Measurements from ENCODE around the gene GATAD2B.

GATAD2B gene

DNA sequence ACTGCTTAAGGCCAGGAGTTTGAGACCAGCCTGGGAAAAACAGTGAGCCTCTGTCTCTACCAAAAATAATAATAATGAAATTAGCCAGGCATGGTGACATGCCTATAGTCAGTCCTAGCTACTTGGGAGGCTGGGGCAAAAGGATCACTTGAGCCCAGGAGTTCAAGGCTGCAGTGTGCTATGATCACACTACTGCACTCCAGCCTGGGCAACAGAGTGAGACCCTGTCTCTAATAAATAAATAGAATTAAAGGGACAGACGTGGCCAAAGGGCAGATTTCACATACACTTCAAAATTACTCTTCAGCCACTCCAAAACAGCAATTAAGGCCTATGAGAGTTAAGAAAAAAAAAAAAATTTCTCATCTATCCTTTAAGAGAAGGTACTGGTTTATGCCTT lies 45.7 kb downstream of the GATAD2B start:
- H4K5ac ChIP-seq (ENCODE audit: low read length) = no peak overlapping the region
- H2AK5ac ChIP-seq (ENCODE audit: low read length) = no peak overlapping the region
- H3K79me2 ChIP-seq (ENCODE audit: control insufficient read depth, insufficient read depth, low read length) = peaks cover 47% of the 10 kb centered on the region
- no peaks in the 10 kb centered on the region for H3K36me3 ChIP-seq (ENCODE audit: control insufficient read depth, insufficient read depth, low read length)
- no peak overlapping the region for H3K23ac ChIP-seq (ENCODE audit: low read length)
- DNase-seq = no peak
- H3K79me1 ChIP-seq (ENCODE audit: low read length) = peaks cover 17% of the 10 kb centered on the region
- no peak overlapping the region for H3K27ac ChIP-seq (ENCODE audit: low read depth, low read length)
- no peak overlapping the region for H2BK120ac ChIP-seq (ENCODE audit: low read depth, low read length)
- no peak overlapping the region for H4K8ac ChIP-seq (ENCODE audit: low read depth, low read length)
- H3K4me3 ChIP-seq (ENCODE audit: low read length) = no peak overlapping the region
- H2BK5ac ChIP-seq (ENCODE audit: low read length) = no peak overlapping the region
- no peak overlapping the region for H3K4me2 ChIP-seq (ENCODE audit: low read length)
- H3K56ac ChIP-seq (ENCODE audit: low read length) = no peak overlapping the region
- no peak overlapping the region for H2BK15ac ChIP-seq (replicated peaks; ENCODE audit: low read depth)
- H3K4me1 ChIP-seq (ENCODE audit: control insufficient read depth, low read depth, low read length) = no peaks in the 10 kb centered on the region
- no peak overlapping the region for H3K4ac ChIP-seq (ENCODE audit: low read depth, low read length)
- no CpG with 5 or more reads among the region's 1 CpG for WGBS (ENCODE audit: extremely low coverage, insufficient coverage, low lambda C conversion rate)
- H3K9ac ChIP-seq (ENCODE audit: low read length) = no peak overlapping the region
- H3K27me3 ChIP-seq (ENCODE audit: insufficient read depth, low read length, poor library complexity) = no peaks in the 10 kb centered on the region
- H3K18ac ChIP-seq (ENCODE audit: low read length) = no peak overlapping the region

DNA sequence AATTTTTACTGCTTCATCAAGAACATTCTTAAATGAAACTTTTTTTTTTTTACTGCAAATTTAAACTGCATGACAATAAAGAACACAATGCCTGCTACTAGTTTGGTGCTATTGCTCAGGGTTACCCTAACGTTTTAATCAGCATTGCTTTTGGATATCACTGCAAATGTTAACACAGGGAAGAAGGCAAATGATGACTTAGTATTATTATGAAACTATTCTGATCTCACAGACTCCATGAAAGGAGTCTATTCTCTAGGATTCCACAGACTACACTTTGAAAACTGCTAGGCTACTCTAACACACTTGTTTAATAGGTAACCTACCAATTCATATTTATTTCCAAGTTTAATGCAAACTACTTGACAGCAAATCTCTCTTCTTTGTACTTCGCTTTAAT lies 49.8 kb downstream of the GATAD2B start:
- Histone ChIP-seq H3K4me1 (ENCODE audit: control insufficient read depth, low read depth, low read length) (no peaks in the 10 kb centered on the region), H3K4me3 (ENCODE audit: low read length) (no peak overlapping the region)

DNA sequence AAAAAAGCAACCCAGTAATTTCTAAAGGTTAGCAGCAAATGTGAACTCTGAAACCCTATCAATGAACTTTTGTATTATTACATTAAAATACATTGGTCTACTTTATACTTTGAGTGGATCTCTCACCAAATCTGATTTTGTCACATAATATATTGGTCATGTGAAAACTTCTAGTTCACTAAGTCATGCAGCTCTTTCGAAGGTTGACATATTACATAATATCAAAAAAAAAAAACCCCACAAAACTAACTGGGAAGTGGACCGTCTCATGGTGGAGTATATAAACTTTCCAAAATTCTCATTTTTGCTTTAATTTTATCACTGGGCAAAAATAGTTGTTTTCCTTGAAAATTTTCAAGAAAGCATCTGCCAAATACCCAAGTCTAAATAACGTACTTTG lies 50.4 kb downstream of the GATAD2B start:
- no peak overlapping the region for H3K56ac ChIP-seq (ENCODE audit: low read length)
- no peak overlapping the region for H3K18ac ChIP-seq (ENCODE audit: low read length)
- no peak overlapping the region for H3K4ac ChIP-seq (ENCODE audit: low read depth, low read length)
- no peaks in the 10 kb centered on the region for H3K4me1 ChIP-seq (ENCODE audit: control insufficient read depth, low read depth, low read length)
- no peak overlapping the region for H2BK120ac ChIP-seq (ENCODE audit: low read depth, low read length)
- no peak overlapping the region for H3K27ac ChIP-seq (ENCODE audit: low read depth, low read length)
- no peak overlapping the region for H4K8ac ChIP-seq (ENCODE audit: low read depth, low read length)
- no peak overlapping the region for H3K4me2 ChIP-seq (ENCODE audit: low read length)
- no peak overlapping the region for H2AK5ac ChIP-seq (ENCODE audit: low read length)
- no peak overlapping the region for H3K4me3 ChIP-seq (ENCODE audit: low read length)
- no peaks in the 10 kb centered on the region for H3K27me3 ChIP-seq (ENCODE audit: insufficient read depth, low read length, poor library complexity)
- H2BK5ac ChIP-seq (ENCODE audit: low read length) = no peak overlapping the region
- no peak overlapping the region for H2BK15ac ChIP-seq (replicated peaks; ENCODE audit: low read depth)
- H3K9ac ChIP-seq (ENCODE audit: low read length) = no peak overlapping the region
- no peak overlapping the region for H4K5ac ChIP-seq (ENCODE audit: low read length)
- peaks cover 12% of the 10 kb centered on the region for H3K79me1 ChIP-seq (ENCODE audit: low read length)
- no peak for DNase-seq
- H3K36me3 ChIP-seq (ENCODE audit: control insufficient read depth, insufficient read depth, low read length) = no peaks in the 10 kb centered on the region
- H3K79me2 ChIP-seq (ENCODE audit: control insufficient read depth, insufficient read depth, low read length) = peaks cover 23% of the 10 kb centered on the region
- no CpG with 5 or more reads among the region's 3 CpGs for WGBS (ENCODE audit: extremely low coverage, insufficient coverage, low lambda C conversion rate)
- no peak overlapping the region for H3K23ac ChIP-seq (ENCODE audit: low read length)

More for the DNA sequence above, 49.8 kb downstream of the GATAD2B start:
- no peak overlapping the region for H3K4ac ChIP-seq (ENCODE audit: low read depth, low read length)
- no CpG with 5 or more reads among the region's 2 CpGs for WGBS (ENCODE audit: extremely low coverage, insufficient coverage, low lambda C conversion rate)
- H2BK120ac ChIP-seq (ENCODE audit: low read depth, low read length) = no peak overlapping the region
- no peak overlapping the region for H3K9ac ChIP-seq (ENCODE audit: low read length)
- no peak overlapping the region for H2AK5ac ChIP-seq (ENCODE audit: low read length)
- peaks cover 23% of the 10 kb centered on the region for H3K79me2 ChIP-seq (ENCODE audit: control insufficient read depth, insufficient read depth, low read length)
- H3K27me3 ChIP-seq (ENCODE audit: insufficient read depth, low read length, poor library complexity) = no peaks in the 10 kb centered on the region
- no peak overlapping the region for H2BK15ac ChIP-seq (replicated peaks; ENCODE audit: low read depth)
- no peak overlapping the region for H3K18ac ChIP-seq (ENCODE audit: low read length)
- no peak overlapping the region for H3K56ac ChIP-seq (ENCODE audit: low read length)
- H4K8ac ChIP-seq (ENCODE audit: low read depth, low read length) = no peak overlapping the region
- peaks cover 12% of the 10 kb centered on the region for H3K79me1 ChIP-seq (ENCODE audit: low read length)
- DNase-seq = no peak
- no peak overlapping the region for H3K27ac ChIP-seq (ENCODE audit: low read depth, low read length)
- no peak overlapping the region for H3K23ac ChIP-seq (ENCODE audit: low read length)
- H3K36me3 ChIP-seq (ENCODE audit: control insufficient read depth, insufficient read depth, low read length) = no peaks in the 10 kb centered on the region
- no peak overlapping the region for H2BK5ac ChIP-seq (ENCODE audit: low read length)
- no peak overlapping the region for H4K5ac ChIP-seq (ENCODE audit: low read length)
- H3K4me2 ChIP-seq (ENCODE audit: low read length) = no peak overlapping the region

DNA sequence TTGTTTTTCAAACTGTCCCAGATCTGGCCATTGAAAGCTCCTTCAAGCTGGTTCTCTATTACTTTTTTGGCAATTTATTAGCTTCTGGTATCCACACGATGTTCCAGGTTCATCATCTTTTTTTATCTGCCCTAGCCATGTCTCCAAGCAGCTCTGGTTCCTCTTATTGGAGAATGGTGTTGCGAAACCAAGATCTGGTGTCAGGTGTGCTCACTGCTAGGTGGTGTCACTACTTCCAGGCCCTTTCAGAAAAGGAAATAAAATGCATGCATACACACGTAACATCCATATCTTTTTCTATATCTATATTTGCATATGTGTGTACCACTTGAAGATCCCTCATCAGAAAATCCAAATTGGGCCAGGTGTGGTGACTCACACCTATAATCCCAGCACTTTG lies 53.3 kb downstream of the GATAD2B start:
- Histone ChIP-seq H4K5ac (ENCODE audit: low read length) (no peak overlapping the region), H3K27me3 (ENCODE audit: insufficient read depth, low read length, poor library complexity) (no peaks in the 10 kb centered on the region), H2BK5ac (ENCODE audit: low read length) (no peak overlapping the region), H2BK15ac (replicated peaks; ENCODE audit: low read depth) (no peak overlapping the region), H3K9ac (ENCODE audit: low read length) (no peak overlapping the region), H3K4me1 (ENCODE audit: control insufficient read depth, low read depth, low read length) (no peaks in the 10 kb centered on the region), H3K79me1 (ENCODE audit: low read length) (peaks cover 4% of the 10 kb centered on the region), H3K56ac (ENCODE audit: low read length) (no peak overlapping the region), H3K4me3 (ENCODE audit: low read length) (no peak overlapping the region), H3K4me2 (ENCODE audit: low read length) (no peak overlapping the region), H3K36me3 (ENCODE audit: control insufficient read depth, insufficient read depth, low read length) (no peaks in the 10 kb centered on the region), H3K18ac (ENCODE audit: low read length) (no peak overlapping the region), H2AK5ac (ENCODE audit: low read length) (no peak overlapping the region), H3K27ac (ENCODE audit: low read depth, low read length) (no peak overlapping the region), H3K4ac (ENCODE audit: low read depth, low read length) (no peak overlapping the region), H3K23ac (ENCODE audit: low read length) (no peak overlapping the region), H3K79me2 (ENCODE audit: control insufficient read depth, insufficient read depth, low read length) (peaks cover 15% of the 10 kb centered on the region), H2BK120ac (ENCODE audit: low read depth, low read length) (no peak overlapping the region), H4K8ac (ENCODE audit: low read depth, low read length) (no peak overlapping the region)
- no peak for DNase-seq
- no CpG with 5 or more reads among the region's 3 CpGs for whole genome bisulfite sequencing (ENCODE audit: extremely low coverage, insufficient coverage, low lambda C conversion rate)

DNA sequence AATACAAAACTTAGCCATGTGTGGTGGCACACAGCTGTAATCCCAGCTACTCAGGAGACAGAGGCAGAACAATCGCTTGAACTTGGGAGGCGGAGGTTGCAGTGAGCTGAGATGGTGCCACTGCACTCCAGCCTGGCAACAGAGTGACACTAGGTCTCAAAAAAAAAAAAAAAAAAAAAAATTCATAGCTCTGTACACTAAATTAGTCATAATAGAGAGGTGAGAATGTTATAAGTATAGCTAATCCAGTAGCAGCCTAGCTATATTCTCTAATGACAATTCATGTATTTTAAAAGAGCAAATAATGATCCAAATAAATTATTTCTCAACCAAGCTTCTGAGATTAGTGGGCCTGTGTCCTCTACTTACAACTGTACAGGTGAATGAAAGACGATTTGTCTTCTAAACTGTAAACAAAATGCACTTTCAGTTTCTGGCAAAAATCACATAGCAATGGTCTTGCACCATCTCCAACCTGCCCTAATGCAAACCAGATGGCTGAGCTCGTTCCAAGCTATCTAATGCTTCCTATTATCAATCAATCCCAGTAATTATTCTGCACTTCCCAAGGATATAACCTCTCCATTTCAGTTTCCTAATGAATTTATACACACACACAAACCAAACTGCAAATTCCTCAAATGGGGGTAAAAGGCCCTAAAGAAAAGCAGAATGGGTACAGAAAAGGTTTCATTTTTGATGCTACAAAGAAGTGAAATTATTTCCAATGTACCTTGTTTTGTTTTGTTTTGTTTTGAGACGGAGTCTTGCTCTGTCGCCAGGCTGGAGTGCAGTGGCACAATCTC lies 56.5 kb downstream of the GATAD2B start:
- no peak overlapping the region for H3K23ac ChIP-seq (ENCODE audit: low read length)
- no peak overlapping the region for H2AK5ac ChIP-seq (ENCODE audit: low read length)
- H2BK120ac ChIP-seq (ENCODE audit: low read depth, low read length) = no peak overlapping the region
- no CpG with 5 or more reads among the region's 6 CpGs for WGBS (ENCODE audit: extremely low coverage, insufficient coverage, low lambda C conversion rate)
- H3K56ac ChIP-seq (ENCODE audit: low read length) = no peak overlapping the region
- no peaks in the 10 kb centered on the region for H3K27me3 ChIP-seq (ENCODE audit: insufficient read depth, low read length, poor library complexity)
- H3K36me3 ChIP-seq (ENCODE audit: control insufficient read depth, insufficient read depth, low read length) = no peaks in the 10 kb centered on the region
- peaks cover 7% of the 10 kb centered on the region for H3K79me1 ChIP-seq (ENCODE audit: low read length)
- H3K4me1 ChIP-seq (ENCODE audit: control insufficient read depth, low read depth, low read length) = no peaks in the 10 kb centered on the region
- H3K4me2 ChIP-seq (ENCODE audit: low read length) = no peak overlapping the region
- H3K18ac ChIP-seq (ENCODE audit: low read length) = no peak overlapping the region
- H3K27ac ChIP-seq (ENCODE audit: low read depth, low read length) = no peak overlapping the region
- H2BK15ac ChIP-seq (replicated peaks; ENCODE audit: low read depth) = no peak overlapping the region
- H3K79me2 ChIP-seq (ENCODE audit: control insufficient read depth, insufficient read depth, low read length) = peaks cover 15% of the 10 kb centered on the region
- H4K8ac ChIP-seq (ENCODE audit: low read depth, low read length) = no peak overlapping the region
- no peak overlapping the region for H3K9ac ChIP-seq (ENCODE audit: low read length)
- H3K4ac ChIP-seq (ENCODE audit: low read depth, low read length) = no peak overlapping the region
- DNase-seq = no peak
- no peak overlapping the region for H4K5ac ChIP-seq (ENCODE audit: low read length)
- H3K4me3 ChIP-seq (ENCODE audit: low read length) = no peak overlapping the region
- no peak overlapping the region for H2BK5ac ChIP-seq (ENCODE audit: low read length)

DNA sequence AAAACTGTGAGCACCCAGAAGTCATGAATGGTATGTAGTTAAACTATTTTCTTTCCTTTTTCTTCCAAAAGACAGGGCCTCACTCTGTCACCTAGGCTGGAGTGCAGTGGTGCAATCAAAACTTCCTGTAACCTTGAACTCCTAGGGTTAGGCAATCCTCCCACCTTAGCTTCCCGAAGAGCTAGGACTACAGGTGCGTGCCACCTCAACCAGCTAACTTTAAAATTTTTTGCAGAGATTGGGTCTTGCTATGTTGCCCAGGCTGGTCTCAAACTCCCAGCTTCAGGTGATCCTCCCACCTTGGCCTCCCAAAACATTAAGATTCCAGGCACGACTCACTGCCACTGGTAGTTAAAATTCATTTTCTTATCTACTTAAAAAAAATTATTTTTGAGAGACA lies 62.5 kb downstream of the GATAD2B start:
- H3K56ac ChIP-seq (ENCODE audit: low read length) = no peak overlapping the region
- H3K23ac ChIP-seq (ENCODE audit: low read length) = no peak overlapping the region
- no peak overlapping the region for H3K9ac ChIP-seq (ENCODE audit: low read length)
- H3K27ac ChIP-seq (ENCODE audit: low read depth, low read length) = no peak overlapping the region
- H2BK120ac ChIP-seq (ENCODE audit: low read depth, low read length) = no peak overlapping the region
- H2AK5ac ChIP-seq (ENCODE audit: low read length) = no peak overlapping the region
- peaks cover 11% of the 10 kb centered on the region for H3K79me2 ChIP-seq (ENCODE audit: control insufficient read depth, insufficient read depth, low read length)
- no peak overlapping the region for H3K4me2 ChIP-seq (ENCODE audit: low read length)
- H3K36me3 ChIP-seq (ENCODE audit: control insufficient read depth, insufficient read depth, low read length) = no peaks in the 10 kb centered on the region
- no CpG with 5 or more reads among the region's 3 CpGs for WGBS (ENCODE audit: extremely low coverage, insufficient coverage, low lambda C conversion rate)
- H2BK5ac ChIP-seq (ENCODE audit: low read length) = no peak overlapping the region
- no peak overlapping the region for H2BK15ac ChIP-seq (replicated peaks; ENCODE audit: low read depth)
- DNase-seq = no peak
- no peak overlapping the region for H4K5ac ChIP-seq (ENCODE audit: low read length)
- no peaks in the 10 kb centered on the region for H3K27me3 ChIP-seq (ENCODE audit: insufficient read depth, low read length, poor library complexity)
- no peak overlapping the region for H3K18ac ChIP-seq (ENCODE audit: low read length)
- H4K8ac ChIP-seq (ENCODE audit: low read depth, low read length) = no peak overlapping the region
- H3K4me3 ChIP-seq (ENCODE audit: low read length) = no peak overlapping the region
- H3K4me1 ChIP-seq (ENCODE audit: control insufficient read depth, low read depth, low read length) = no peaks in the 10 kb centered on the region
- H3K4ac ChIP-seq (ENCODE audit: low read depth, low read length) = no peak overlapping the region
- H3K79me1 ChIP-seq (ENCODE audit: low read length) = peaks cover 7% of the 10 kb centered on the region

All from mesendoderm (in vitro differentiated cells).